GM20431 (cell line): ENCODE results near the gene CD28.

Experiments
- in situ Hi-C: fragments of 300-500 bp; cut with MseI, MboI; formaldehyde crosslinking; loops from one replicate; pipeline ENCODE4 v1.15.0; 2020; ENCODE audit warnings: low sequenced_read_pairs; ENCODE audit not compliant: unreplicated experiment

CD28 gene

GRCh38 chr2:203741566-203741965, 35.1 kb downstream of the CD28 start:
- in situ Hi-C loops, result no loop called here

GRCh38 chr2:203743441-203743981, 37.1 kb downstream of the CD28 start:
- in situ Hi-C loops, result no loop called here

GRCh38 chr2:203744091-203744490, 37.7 kb downstream of the CD28 start:
- in situ Hi-C loops, result no loop called here

- in situ Hi-C loops, result no loop called here
Observed at GRCh38 chr2:203745267-203745666, 38.8 kb downstream of the CD28 start.

GRCh38 chr2:203748331-203749126, 42.1 kb downstream of the CD28 start:
- in situ Hi-C loops, result no loop called here

GRCh38 chr2:203750346-203751068, 44.1 kb downstream of the CD28 start:
- in situ Hi-C loops, result no loop called here

- in situ Hi-C loops, result no loop called here
Observed at GRCh38 chr2:203751685-203752271, 45.3 kb downstream of the CD28 start.

GRCh38 chr2:203756161-203756560, 49.7 kb downstream of the CD28 start:
- in situ Hi-C loops, result no loop called here

GRCh38 chr2:203758841-203759689, 52.6 kb downstream of the CD28 start:
- in situ Hi-C loops, result no loop called here

GRCh38 chr2:203759690-203760365, 53.4 kb downstream of the CD28 start:
- in situ Hi-C loops, result no loop called here

GRCh38 chr2:203761121-203761520, 54.7 kb downstream of the CD28 start:
- in situ Hi-C loops, result no loop called here

GRCh38 chr2:203763241-203763937, 57.0 kb downstream of the CD28 start:
- in situ Hi-C loops, result no loop called here

GRCh38 chr2:203763938-203764664, 57.7 kb downstream of the CD28 start:
- in situ Hi-C loops, result no loop called here

GRCh38 chr2:203772456-203773165, 66.2 kb downstream of the CD28 start:
- in situ Hi-C loops, result no loop called here

GRCh38 chr2:203774760-203775159, 68.3 kb downstream of the CD28 start:
- in situ Hi-C loops, result no loop called here

- in situ Hi-C loops, result no loop called here
Observed at GRCh38 chr2:203775684-203776083, 69.2 kb downstream of the CD28 start.

- in situ Hi-C loops, result no loop called here
Observed at GRCh38 chr2:203777030-203777429, 70.6 kb downstream of the CD28 start.
